ENCODE results near the gene LAGE3.

Gene LAGE3

GRCh38 chrX:154478728-154479622, at the start of gene LAGE3:
TSS of gene LAGE3 (minus strand) at chrX:154479281. CDS start at chrX:154478915, 366 bp downstream.
- peak; percentile 94 for DNase-seq

- peak; percentile 84 for DNase-seq
Observed at GRCh38 chrX:154526901-154527675, 48.0 kb upstream of the LAGE3 start.

- DNase-seq = no peak
Observed at GRCh38 chrX:154525606-154526490, 46.8 kb upstream of the LAGE3 start.

GRCh38 chrX:154519389-154519788, 40.3 kb upstream of the LAGE3 start:
- no peak for DNase-seq

- DNase-seq = peak; percentile 51
Observed at GRCh38 chrX:154517101-154517781, 38.2 kb upstream of the LAGE3 start.

- no peak for DNase-seq
Observed at GRCh38 chrX:154516656-154517100, 37.6 kb upstream of the LAGE3 start.

GRCh38 chrX:154515966-154516655, 37.0 kb upstream of the LAGE3 start, which contains the start of gene FAM3A:
TSS of gene FAM3A (minus strand) at chrX:154516232. CDS start at chrX:154515772, 460 bp downstream.
- DNase-seq = peak; percentile 89

- no peak for DNase-seq
Observed at GRCh38 chrX:154515090-154515965, 36.2 kb upstream of the LAGE3 start.

- no peak for DNase-seq
Observed at GRCh38 chrX:154513716-154514115, 34.6 kb upstream of the LAGE3 start.

- DNase-seq = no peak
Observed at GRCh38 chrX:154512879-154513553, 33.9 kb upstream of the LAGE3 start.

GRCh38 chrX:154511761-154512160, 32.7 kb upstream of the LAGE3 start:
- no peak for DNase-seq

- DNase-seq = no peak
Observed at GRCh38 chrX:154509455-154509854, 30.4 kb upstream of the LAGE3 start.

- no peak for DNase-seq
Observed at GRCh38 chrX:154508384-154508745, 29.3 kb upstream of the LAGE3 start.

GRCh38 chrX:154507673-154508383, 28.7 kb upstream of the LAGE3 start:
- DNase-seq = no peak

GRCh38 chrX:154506483-154507332, 27.6 kb upstream of the LAGE3 start:
- DNase-seq = no peak

- DNase-seq = no peak
Observed at GRCh38 chrX:154505734-154506133, 26.7 kb upstream of the LAGE3 start.

GRCh38 chrX:154502989-154503388, 23.9 kb upstream of the LAGE3 start:
- DNase-seq = no peak

GRCh38 chrX:154502098-154502497, 23.0 kb upstream of the LAGE3 start:
- no peak for DNase-seq

Measured in retina (tissue), 1 donor.